ENCODE measurements around the gene CHD5. TPM values are rescaled to one million over a fixed set of nuclear protein-coding genes. Genes with fewer than 3 reads are reported as not detected.

The CHD5 gene
- total RNA-seq, 2 donors from 2014 or later: 0.07 to 2.0 TPM

- Histone ChIP-seq H3K36me3 (no peaks in the 10 kb centered on the region), H3K9me3 (no peaks in the 10 kb centered on the region), H3K4me1 (peaks cover 0 to 11% of the 10 kb centered on the region in 2 donors), H3K4me3 (no peak overlapping the region), H3K27me3 (no peaks in the 10 kb centered on the region), H3K27ac (no peak overlapping the region)
- TF ChIP-seq, protein P1, sequence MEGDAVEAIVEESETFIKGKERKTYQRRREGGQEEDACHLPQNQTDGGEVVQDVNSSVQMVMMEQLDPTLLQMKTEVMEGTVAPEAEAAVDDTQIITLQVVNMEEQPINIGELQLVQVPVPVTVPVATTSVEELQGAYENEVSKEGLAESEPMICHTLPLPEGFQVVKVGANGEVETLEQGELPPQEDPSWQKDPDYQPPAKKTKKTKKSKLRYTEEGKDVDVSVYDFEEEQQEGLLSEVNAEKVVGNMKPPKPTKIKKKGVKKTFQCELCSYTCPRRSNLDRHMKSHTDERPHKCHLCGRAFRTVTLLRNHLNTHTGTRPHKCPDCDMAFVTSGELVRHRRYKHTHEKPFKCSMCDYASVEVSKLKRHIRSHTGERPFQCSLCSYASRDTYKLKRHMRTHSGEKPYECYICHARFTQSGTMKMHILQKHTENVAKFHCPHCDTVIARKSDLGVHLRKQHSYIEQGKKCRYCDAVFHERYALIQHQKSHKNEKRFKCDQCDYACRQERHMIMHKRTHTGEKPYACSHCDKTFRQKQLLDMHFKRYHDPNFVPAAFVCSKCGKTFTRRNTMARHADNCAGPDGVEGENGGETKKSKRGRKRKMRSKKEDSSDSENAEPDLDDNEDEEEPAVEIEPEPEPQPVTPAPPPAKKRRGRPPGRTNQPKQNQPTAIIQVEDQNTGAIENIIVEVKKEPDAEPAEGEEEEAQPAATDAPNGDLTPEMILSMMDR (IDR thresholded peaks at IDR 0.05): no peak
- DNase-seq (ENCODE audit: low spot score): no peak
These were observed 50.1 kb downstream of the CHD5 start for GRCh38 chr1:6130036-6130435.

DNA sequence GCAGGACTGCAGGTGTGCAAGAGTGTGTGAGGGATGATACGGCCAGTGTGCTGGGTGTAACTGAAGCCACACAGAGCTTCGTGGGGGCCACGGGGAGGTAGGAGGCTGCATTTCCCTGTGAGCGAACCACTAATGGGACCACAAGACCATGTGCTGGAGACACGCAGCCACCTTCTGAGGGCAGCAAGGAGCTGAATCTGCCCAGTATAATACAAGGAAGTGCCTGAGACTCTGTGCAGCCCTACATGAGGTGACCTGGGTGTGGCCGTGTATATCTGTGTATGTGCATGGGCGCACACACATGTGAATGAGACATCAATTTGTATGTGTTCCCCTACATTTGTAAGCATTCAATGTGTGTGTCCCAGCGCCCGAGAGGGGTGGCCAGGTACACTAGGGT, 50.8 kb downstream of the CHD5 start:
- Histone ChIP-seq H3K4me1 (peaks cover 0 to 11% of the 10 kb centered on the region in 2 donors), H3K9me3 (no peaks in the 10 kb centered on the region), H3K27ac (no peak overlapping the region), H3K27me3 (no peaks in the 10 kb centered on the region), H3K4me3 (no peak overlapping the region), H3K36me3 (no peaks in the 10 kb centered on the region)
- no peak for DNase-seq (ENCODE audit: low spot score)
- TF ChIP-seq, protein P1 (IDR thresholded peaks at IDR 0.05): no peak

DNA sequence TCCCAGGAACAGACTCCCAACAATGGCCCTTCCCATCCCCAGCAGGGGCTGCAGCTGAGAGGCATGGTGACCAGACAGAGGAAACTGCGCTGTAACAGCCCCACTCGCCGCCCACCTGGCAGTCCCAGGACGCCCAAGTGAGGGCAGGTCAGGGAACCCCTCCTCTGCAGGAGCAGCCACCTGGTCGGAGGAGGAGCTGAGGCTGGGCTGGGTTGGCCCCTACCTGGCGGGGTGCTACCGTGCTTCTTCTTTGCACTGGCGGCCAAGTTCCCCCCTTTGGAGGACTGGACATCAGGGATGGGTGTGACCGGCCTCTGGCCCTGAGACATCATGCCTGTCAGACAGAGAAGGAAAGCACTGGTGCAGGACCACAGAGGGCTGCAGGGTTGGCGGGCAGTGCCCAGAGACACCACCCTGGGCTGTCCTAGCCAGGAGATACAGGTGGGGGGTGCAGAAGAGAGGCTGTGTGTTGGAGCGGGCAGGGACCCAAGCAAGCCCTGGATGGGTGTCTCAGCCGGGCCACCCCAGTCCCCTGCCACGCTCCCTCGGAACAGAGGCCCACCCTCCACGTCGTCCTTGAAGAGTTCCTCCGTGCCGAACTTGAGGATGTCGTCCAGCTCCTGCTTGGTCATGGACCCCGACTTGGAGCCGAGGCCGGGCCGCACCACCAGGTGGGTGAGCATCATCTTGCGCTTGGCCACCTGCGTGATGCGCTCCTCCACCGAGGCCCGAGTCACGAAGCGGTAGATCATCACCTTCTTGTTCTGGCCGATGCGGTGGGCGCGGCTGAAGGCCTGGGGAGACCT, 51.6 kb downstream of the CHD5 start:
- no peaks in the 10 kb centered on the region for H3K27me3 ChIP-seq
- TF ChIP-seq, protein P1 (IDR thresholded peaks at IDR 0.05): no peak
- peaks cover 0 to 11% of the 10 kb centered on the region in 2 donors for H3K4me1 ChIP-seq
- H3K27ac ChIP-seq: no peak overlapping the region
- no peak for DNase-seq (ENCODE audit: low spot score)
- no peak overlapping the region for H3K4me3 ChIP-seq
- no peaks in the 10 kb centered on the region for H3K36me3 ChIP-seq
- no peaks in the 10 kb centered on the region for H3K9me3 ChIP-seq

GRCh38 chr1:6127587-6128163, 52.4 kb downstream of the CHD5 start:
- Histone ChIP-seq H3K9me3 (no peaks in the 10 kb centered on the region), H3K4me3 (no peak overlapping the region), H3K27ac (no peak overlapping the region), H3K36me3 (no peaks in the 10 kb centered on the region), H3K27me3 (no peaks in the 10 kb centered on the region), H3K4me1 (peaks cover 0 to 11% of the 10 kb centered on the region in 2 donors)
- TF ChIP-seq, protein P1 (IDR thresholded peaks at IDR 0.05): no peak
- DNase-seq (ENCODE audit: low spot score): no peak

DNA sequence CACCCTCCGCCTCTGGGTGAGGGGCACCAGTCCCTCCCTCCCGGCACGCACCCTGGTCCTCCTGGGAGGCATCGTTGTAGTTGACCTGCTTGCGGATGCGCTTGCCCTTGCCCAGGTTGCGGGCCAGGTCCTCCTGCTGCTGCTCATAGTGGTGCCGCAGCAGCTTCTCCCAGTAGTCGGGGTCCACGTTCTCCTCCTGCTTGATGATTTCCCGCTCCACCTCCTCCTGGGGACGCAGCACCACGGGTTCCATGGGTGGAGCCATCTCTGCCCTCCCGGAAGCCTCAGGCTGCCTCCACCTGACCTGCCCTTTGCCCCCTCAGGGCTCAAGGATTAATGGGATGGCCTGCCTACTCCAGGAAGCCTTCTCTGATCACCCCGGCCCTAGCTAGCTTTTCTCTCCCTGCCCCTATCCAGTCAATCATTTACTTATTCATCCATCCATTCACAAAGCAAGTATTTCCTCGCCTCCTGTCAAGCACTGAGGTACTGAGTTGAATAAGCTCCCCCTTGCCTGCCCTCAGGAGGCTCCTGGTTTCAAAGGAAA, 53.5 kb downstream of the CHD5 start:
- H3K36me3 ChIP-seq: no peaks in the 10 kb centered on the region
- H3K27me3 ChIP-seq: no peaks in the 10 kb centered on the region
- no peaks in the 10 kb centered on the region for H3K9me3 ChIP-seq
- no peak overlapping the region for H3K4me3 ChIP-seq
- TF ChIP-seq, protein P1 (IDR thresholded peaks at IDR 0.05): no peak
- no peak for DNase-seq (ENCODE audit: low spot score)
- no peak overlapping the region for H3K27ac ChIP-seq
- peaks cover 0 to 11% of the 10 kb centered on the region in 2 donors for H3K4me1 ChIP-seq

All from right atrium auricular region (tissue), 2 donors.